Mesenchymal stem cell (in vitro differentiated cells and primary cell): ENCODE data around the gene CLIC1.

Experiments
- DNase-seq: peaks from one replicate; pipeline ENCODE4 v3.0.0-alpha.2; 2013
- H2AFZ ChIP-seq: one replicate; pipeline ENCODE4 v1.6.1; 2013; ENCODE audit warnings: low read depth, mild to moderate bottlenecking, control low read depth, inconsistent platforms, low read length, moderate library complexity
- H2AK5ac ChIP-seq: 2 replicates; pipeline ENCODE4 v1.6.1; 2013; ENCODE audit warnings: low read length, moderate library complexity, mild to moderate bottlenecking, inconsistent platforms; ENCODE audit not compliant: severe bottlenecking
- H2BK120ac ChIP-seq: one replicate; pipeline ENCODE4 v1.6.1; 2013; ENCODE audit warnings: low read depth, mild to moderate bottlenecking, inconsistent platforms, low read length, moderate library complexity
- H2BK12ac ChIP-seq, 2 experiments: one replicate each; pipeline ENCODE4 v1.6.1; 2013; ENCODE audit warnings: inconsistent platforms in 2 of 2, low read length in 2 of 2, mild to moderate bottlenecking in 2 of 2, moderate library complexity in 2 of 2, control low read depth in 1 of 2
- H2BK15ac ChIP-seq: one replicate; pipeline ENCODE4 v1.6.1; 2013; ENCODE audit warnings: mild to moderate bottlenecking, low read depth, inconsistent platforms; ENCODE audit not compliant: poor library complexity, severe bottlenecking
- H2BK5ac ChIP-seq: 2 replicates; pipeline ENCODE4 v1.6.1; 2013; ENCODE audit warnings: low read depth, mild to moderate bottlenecking, low read length, control low read depth, inconsistent platforms; ENCODE audit not compliant: poor library complexity, severe bottlenecking
- H3K14ac ChIP-seq, 2 experiments: one replicate each; pipeline ENCODE4 v1.6.1; 2013; ENCODE audit warnings: inconsistent platforms in 2 of 2, low read length in 2 of 2, control low read depth in 1 of 2, mild to moderate bottlenecking in 1 of 2, moderate library complexity in 1 of 2
- H3K18ac ChIP-seq, 2 experiments: one replicate each; pipeline ENCODE4 v1.6.1; 2013; ENCODE audit warnings: inconsistent platforms in 2 of 2, low read length in 2 of 2, control low read depth in 1 of 2, low read depth in 1 of 2, mild to moderate bottlenecking in 1 of 2
- H3K23ac ChIP-seq, 2 experiments: one replicate each; pipeline ENCODE4 v1.6.1; 2013; ENCODE audit warnings: inconsistent platforms in 2 of 2, low read length in 2 of 2, mild to moderate bottlenecking in 2 of 2, moderate library complexity in 2 of 2, control low read depth in 1 of 2
- H3K27ac ChIP-seq: 2 replicates; pipeline ENCODE4 v1.5.1; 2013; ENCODE audit warnings: mild to moderate bottlenecking, moderate library complexity, low read length, control low read depth, inconsistent platforms; ENCODE audit not compliant: poor library complexity, severe bottlenecking
- H3K27me3 ChIP-seq, 2 experiments: 2 replicates each; pipeline versions ENCODE4 v1.6.1 to v1.7.0; 2013; ENCODE audit warnings: low read length in 2 of 2, mild to moderate bottlenecking in 2 of 2, moderate library complexity in 2 of 2, control low read depth in 1 of 2, inconsistent platforms in 1 of 2; ENCODE audit not compliant: control insufficient read depth in 1 of 2, insufficient read depth in 1 of 2
- H3K36me3 ChIP-seq, 2 experiments: 2 replicates each; pipeline versions ENCODE4 v1.6.1 to v1.7.0; 2013; ENCODE audit warnings: low read length in 2 of 2, control low read depth in 1 of 2, inconsistent platforms in 1 of 2, low read depth in 1 of 2, mild to moderate bottlenecking in 1 of 2; ENCODE audit not compliant: insufficient read depth in 2 of 2, control insufficient read depth in 1 of 2
- H3K4ac ChIP-seq, 2 experiments: one replicate each; pipeline ENCODE4 v1.6.1; 2013; ENCODE audit warnings: inconsistent platforms in 2 of 2, low read length in 2 of 2, mild to moderate bottlenecking in 2 of 2, moderate library complexity in 2 of 2, control low read depth in 1 of 2, low read depth in 1 of 2
- H3K4me1 ChIP-seq: 2 replicates; pipeline ENCODE4 v1.6.1; 2013; ENCODE audit warnings: low read depth, low read length, control low read depth; ENCODE audit not compliant: control insufficient read depth, insufficient read depth
- H3K4me2 ChIP-seq: 2 replicates; pipeline ENCODE4 v1.6.1; 2013; ENCODE audit warnings: low read length, mild to moderate bottlenecking, inconsistent platforms; ENCODE audit not compliant: poor library complexity, severe bottlenecking
- H3K4me3 ChIP-seq, 2 experiments: 2 replicates each; pipeline versions ENCODE4 v1.5.1 to v1.7.0; 2013; ENCODE audit warnings: low read length in 2 of 2, mild to moderate bottlenecking in 2 of 2, control low read depth in 1 of 2, low read depth in 1 of 2; ENCODE audit not compliant: insufficient read depth in 1 of 2
- H3K79me1 ChIP-seq: replicated peaks from 2 replicates; pipeline ENCODE4 v1.6.1; 2013; ENCODE audit warnings: mild to moderate bottlenecking, control low read depth, low read length, inconsistent platforms; ENCODE audit not compliant: poor library complexity, severe bottlenecking
- H3K9ac ChIP-seq: 2 replicates; pipeline ENCODE4 v1.7.0; 2013; ENCODE audit warnings: mild to moderate bottlenecking, low read length, moderate library complexity
- H3K9me3 ChIP-seq: 2 replicates; pipeline ENCODE4 v1.7.0; 2013; ENCODE audit warnings: mild to moderate bottlenecking, low read length; ENCODE audit not compliant: control insufficient read depth
- H4K8ac ChIP-seq: one replicate; pipeline ENCODE4 v1.6.1; 2013; ENCODE audit warnings: inconsistent platforms, mild to moderate bottlenecking, low read length, moderate library complexity
- H4K91ac ChIP-seq: one replicate; pipeline ENCODE4 v1.6.1; 2013; ENCODE audit warnings: mild to moderate bottlenecking, low read length, inconsistent platforms
- WGBS: methylation state at CpG from one replicate; pipeline ENCODE4 v1.1.7; 2013; ENCODE audit warnings: mixed read lengths; 5-methylcytosine and 5-hydroxymethylcytosine counted together

The CLIC1 gene

DNA sequence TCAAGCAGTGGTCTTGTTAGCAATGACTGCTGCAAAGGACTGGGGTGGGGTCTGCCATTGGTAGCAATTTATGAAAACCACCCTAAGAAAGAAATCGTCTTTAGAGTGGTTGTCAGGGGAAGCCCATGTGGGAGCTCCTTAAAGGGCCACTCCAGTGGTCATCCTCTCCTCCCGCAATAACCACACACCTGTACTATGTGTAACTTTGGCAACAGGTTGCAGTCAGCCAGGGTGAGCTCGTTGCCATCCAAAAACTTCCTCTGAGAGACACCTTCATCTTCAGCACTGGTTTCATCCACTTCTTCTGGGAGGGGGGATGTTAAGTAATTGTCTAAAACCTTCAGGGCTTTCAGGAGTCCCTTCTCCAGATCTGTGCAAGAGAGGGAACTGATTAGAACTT is 4.3 kb downstream of the CLIC1 start:
- Histone ChIP-seq H3K27ac (no peak overlapping the region), H2AK5ac (no peak overlapping the region), H2BK12ac (no peak overlapping the region), H2AFZ (no peak overlapping the region), H3K4ac (no peak overlapping the region), H3K14ac (no peak overlapping the region), H3K4me3 (peak overlapping the region in 1 of 2 experiments; percentile 14), H3K4me1 (peaks cover 25% of the 10 kb centered on the region), H2BK120ac (no peak overlapping the region), H4K91ac (no peak overlapping the region), H2BK15ac (no peak overlapping the region), H2BK5ac (no peak overlapping the region), H3K23ac (peak overlapping the region in 1 of 2 experiments; percentile 54), H3K36me3 (peaks cover 48 to 52% of the 10 kb centered on the region in 2 experiments), H3K18ac (no peak overlapping the region), H4K8ac (no peak overlapping the region), H3K27me3 (no peaks in the 10 kb centered on the region), H3K4me2 (no peak overlapping the region), H3K9me3 (no peaks in the 10 kb centered on the region), H3K79me1 (peaks cover 21% of the 10 kb centered on the region), H3K9ac (peak overlapping the region; percentile 12)
- whole genome bisulfite sequencing: 98% methylated on average over 3 of the region's 3 CpGs
- DNase-seq: no peak

DNA sequence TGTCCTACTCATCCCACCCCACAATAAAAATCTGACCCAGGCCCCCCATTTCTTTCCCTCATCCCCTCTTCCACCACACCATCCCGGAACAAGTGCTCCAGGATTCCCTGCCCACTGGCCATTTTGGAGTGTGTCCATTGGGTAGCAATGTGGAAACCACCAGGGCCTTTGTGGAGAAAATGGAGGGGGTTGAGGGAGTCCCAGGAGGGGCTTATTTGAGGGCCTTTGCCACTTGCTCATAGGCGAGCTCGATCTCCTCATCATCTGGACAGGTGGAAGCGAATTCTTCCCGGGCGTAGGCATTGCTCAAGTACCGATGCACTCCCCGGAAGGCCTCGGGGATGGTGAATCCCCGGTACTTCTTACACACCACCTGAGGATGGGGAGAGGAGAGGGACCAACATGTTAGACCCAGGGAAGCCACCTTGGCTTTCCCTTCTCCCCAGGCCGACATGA is 5.7 kb downstream of the CLIC1 start:
- peaks cover 22% of the 10 kb centered on the region for H3K4me1 ChIP-seq
- no peak for DNase-seq
- H3K18ac ChIP-seq: no peak overlapping the region
- H3K14ac ChIP-seq: no peak overlapping the region
- no peak overlapping the region for H2BK12ac ChIP-seq
- peak overlapping the region; percentile 62 for H2BK15ac ChIP-seq
- H2BK120ac ChIP-seq: no peak overlapping the region
- H3K23ac ChIP-seq: no peak overlapping the region
- H3K36me3 ChIP-seq: peaks cover 57 to 66% of the 10 kb centered on the region in 2 experiments
- H4K91ac ChIP-seq: peak overlapping the region; percentile 8
- peaks cover 19% of the 10 kb centered on the region for H3K79me1 ChIP-seq
- peak overlapping the region in 1 of 2 experiments; percentile 93 for H3K4me3 ChIP-seq
- WGBS: 77% methylated on average over 10 of the region's 11 CpGs
- no peak overlapping the region for H2BK5ac ChIP-seq
- no peaks in the 10 kb centered on the region for H3K9me3 ChIP-seq
- peak overlapping the region; percentile 19 for H3K27ac ChIP-seq
- H2AK5ac ChIP-seq: no peak overlapping the region
- no peaks in the 10 kb centered on the region for H3K27me3 ChIP-seq
- peak overlapping the region; percentile 80 for H4K8ac ChIP-seq
- H3K4ac ChIP-seq: no peak overlapping the region
- peak overlapping the region; percentile 82 for H3K4me2 ChIP-seq
- H2AFZ ChIP-seq: no peak overlapping the region
- peak overlapping the region; percentile 98 for H3K9ac ChIP-seq

DNA sequence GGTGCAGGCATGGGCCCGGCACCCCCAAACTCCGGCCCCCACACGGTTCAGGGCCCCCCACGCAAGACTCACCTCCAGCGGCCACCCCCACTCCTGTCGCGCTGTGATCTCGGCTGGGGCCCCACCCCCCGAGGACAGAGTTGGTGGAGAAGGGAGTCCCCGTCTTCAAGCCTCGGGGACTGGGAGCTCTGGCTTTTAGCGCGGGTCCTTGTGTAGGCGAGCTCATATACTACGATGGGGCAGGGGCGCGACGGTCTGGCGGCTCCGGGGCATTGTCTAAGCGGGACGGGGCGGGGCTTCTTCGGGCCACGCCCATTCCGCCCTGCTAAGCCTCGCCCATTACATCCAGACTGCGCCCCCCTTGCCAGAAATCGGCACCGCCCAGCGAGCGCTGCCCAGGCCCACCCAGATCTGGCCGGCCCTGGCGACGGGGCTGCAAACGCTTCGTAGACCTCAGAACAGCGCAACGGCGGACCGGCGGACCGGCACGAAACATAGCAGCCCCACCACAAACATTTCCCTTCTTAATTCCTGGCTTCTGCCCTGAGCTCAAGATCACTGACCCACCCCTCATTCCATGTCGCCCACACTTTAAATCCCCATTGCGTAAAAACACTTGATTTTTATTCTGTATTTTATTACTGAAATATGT is 6.2 kb downstream of the CLIC1 start:
- H2AK5ac ChIP-seq: no peak overlapping the region
- DNase-seq: peak; percentile 92
- peak overlapping the region; percentile 87 for H2BK15ac ChIP-seq
- peak overlapping the region in 1 of 2 experiments; percentile 56 for H3K14ac ChIP-seq
- H2BK120ac ChIP-seq: peak overlapping the region; percentile 82
- peak overlapping the region; percentile 82 for H3K4me2 ChIP-seq
- H4K8ac ChIP-seq: peak overlapping the region; percentile 96
- H3K4me3 ChIP-seq: peak overlapping the region; percentile 74 to 93
- H3K36me3 ChIP-seq: peaks cover 57 to 67% of the 10 kb centered on the region in 2 experiments
- H3K18ac ChIP-seq: peak overlapping the region; percentile 85 to 89
- peaks cover 19% of the 10 kb centered on the region for H3K79me1 ChIP-seq
- no peak overlapping the region for H2BK12ac ChIP-seq
- H2BK5ac ChIP-seq: no peak overlapping the region
- no peaks in the 10 kb centered on the region for H3K27me3 ChIP-seq
- H3K9ac ChIP-seq: peak overlapping the region; percentile 98
- under 1% methylated on average over 31 of the region's 46 CpGs for WGBS
- no peaks in the 10 kb centered on the region for H3K9me3 ChIP-seq
- no peak overlapping the region for H2AFZ ChIP-seq
- H3K23ac ChIP-seq: no peak overlapping the region
- peaks cover 22% of the 10 kb centered on the region for H3K4me1 ChIP-seq
- peak overlapping the region; percentile 89 for H4K91ac ChIP-seq
- peak overlapping the region; percentile 67 for H3K27ac ChIP-seq
- H3K4ac ChIP-seq: peak overlapping the region; percentile 66 to 80

DNA sequence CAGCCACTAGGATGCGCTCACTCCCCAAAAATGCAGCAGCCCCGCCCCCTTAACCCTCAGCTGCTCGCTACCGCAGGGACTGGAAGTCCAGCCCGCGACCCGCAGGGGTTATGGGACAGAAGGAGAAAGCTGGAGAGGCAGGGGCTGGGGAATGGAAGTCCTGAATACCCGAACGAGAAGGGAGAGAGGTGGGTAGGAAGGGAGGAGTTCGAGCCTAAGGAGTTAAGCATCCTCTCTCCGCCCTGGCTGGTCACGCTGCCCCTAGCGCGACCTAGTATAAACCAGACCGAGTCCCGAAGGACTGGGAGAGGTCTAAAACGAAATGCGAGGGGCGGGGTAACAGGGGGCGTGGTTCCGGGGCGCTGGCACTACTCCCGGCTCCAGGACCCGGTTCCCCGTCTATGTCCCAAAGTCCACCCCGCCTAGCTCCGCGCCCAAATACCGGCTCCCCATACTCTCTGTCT is 6.8 kb downstream of the CLIC1 start:
- Histone ChIP-seq H3K23ac (no peak overlapping the region), H3K4me1 (peaks cover 22% of the 10 kb centered on the region), H3K79me1 (peaks cover 19% of the 10 kb centered on the region), H3K27ac (peak overlapping the region; percentile 67), H3K9ac (peak overlapping the region; percentile 98), H2BK5ac (peak overlapping the region; percentile 15), H4K8ac (peak overlapping the region; percentile 96), H2AFZ (no peak overlapping the region), H3K18ac (peak overlapping the region; percentile 85 to 89), H3K9me3 (no peaks in the 10 kb centered on the region), H2BK120ac (peak overlapping the region; percentile 82), H4K91ac (peak overlapping the region; percentile 89), H3K27me3 (no peaks in the 10 kb centered on the region), H2BK15ac (peak overlapping the region; percentile 87), H3K4me2 (peak overlapping the region; percentile 82), H2AK5ac (no peak overlapping the region), H3K4me3 (peak overlapping the region; percentile 74 to 93), H3K36me3 (peaks cover 62 to 67% of the 10 kb centered on the region in 2 experiments), H3K14ac (peak overlapping the region in 1 of 2 experiments; percentile 56), H3K4ac (peak overlapping the region; percentile 66 to 80), H2BK12ac (no peak overlapping the region)
- DNase-seq: peak; percentile 95
- WGBS: 0% methylated on average over 8 of the region's 29 CpGs
